Measurements from ENCODE around the gene INPP5J. TPM values are rescaled to one million over a fixed set of nuclear protein-coding genes. Genes with fewer than 3 reads are reported as not detected.

Gene INPP5J
- total and polyA plus RNA-seq, 9 of the 15 experiments (the other 6 are each of a cell fraction or from before 2014, with no cell fraction given), result 0.10 to 6.3 (median 4.8) TPM

DNA sequence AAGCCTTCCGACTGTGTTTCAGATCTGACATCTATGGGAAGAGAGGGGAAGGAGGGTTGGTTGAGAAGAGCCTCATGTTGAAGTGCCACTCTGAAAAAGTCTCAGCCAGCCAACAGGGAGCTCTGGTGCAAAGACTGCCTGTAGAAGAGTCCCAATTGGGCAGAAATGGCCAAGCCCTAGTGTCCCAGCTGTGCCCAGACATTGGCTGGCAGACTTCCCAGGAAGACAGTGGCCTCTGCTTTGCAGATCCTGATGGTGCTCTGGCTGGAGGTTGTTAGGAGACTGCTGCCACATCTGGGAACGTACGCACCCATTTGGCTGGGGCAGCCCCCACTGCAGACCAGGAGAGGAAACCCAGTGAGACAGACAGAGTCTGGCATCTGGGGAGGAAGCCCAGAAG lies 20.8 kb downstream of the INPP5J start (continued):
- TF ChIP-seq, protein P1, sequence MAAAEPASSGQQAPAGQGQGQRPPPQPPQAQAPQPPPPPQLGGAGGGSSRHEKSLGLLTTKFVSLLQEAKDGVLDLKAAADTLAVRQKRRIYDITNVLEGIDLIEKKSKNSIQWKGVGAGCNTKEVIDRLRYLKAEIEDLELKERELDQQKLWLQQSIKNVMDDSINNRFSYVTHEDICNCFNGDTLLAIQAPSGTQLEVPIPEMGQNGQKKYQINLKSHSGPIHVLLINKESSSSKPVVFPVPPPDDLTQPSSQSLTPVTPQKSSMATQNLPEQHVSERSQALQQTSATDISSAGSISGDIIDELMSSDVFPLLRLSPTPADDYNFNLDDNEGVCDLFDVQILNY (CRISPR knock-in tag; IDR thresholded peaks at IDR 0.05), result no peak
- TF ChIP-seq ZBTB43 (CRISPR knock-in tag; IDR thresholded peaks at IDR 0.05) (no peak), PHF20 (IDR thresholded peaks at IDR 0.05; ENCODE audit: partially characterized antibody) (no peak), NCOA2 (IDR thresholded peaks at IDR 0.05; ENCODE audit: partially characterized antibody in 2 of 2) (no peak), HES1 (IDR thresholded peaks at IDR 0.05; ENCODE audit: low read depth) (no peak), JUNB (CRISPR knock-in tag; conservative IDR thresholded peaks at IDR 0.05) (no peak), LEF1 (IDR thresholded peaks at IDR 0.05) (no peak)

- no peaks in the 10 kb centered on the region for H3K79me2 ChIP-seq (ENCODE audit: control insufficient read depth, insufficient read depth, low read length)
- no peak overlapping the region for H3K9ac ChIP-seq (ENCODE audit: insufficient read depth in 1 of 2, low read depth in 2 of 2, low read length in 2 of 2)
- no peak overlapping the region for H3K27ac ChIP-seq (ENCODE audit: extremely low read depth, low read depth, low read length)
- peaks cover 0 to 13% of the 10 kb centered on the region in 2 experiments; a peak in 3 of 5 replicates for H3K4me1 ChIP-seq (replicated peaks in 1 of 2; ENCODE audit: control insufficient read depth in 2 of 2, insufficient read depth in 2 of 2, low read length in 2 of 2)
- no peak overlapping the region for H3K4me2 ChIP-seq (ENCODE audit: insufficient read depth, low read length)
- DNase-seq (ENCODE audit: extremely low read depth in 1 of 4, low spot score in 3 of 4) (no peak), FAIRE-seq (no peak), ATAC-seq (no peak)
- H3K36me3 ChIP-seq (ENCODE audit: control insufficient read depth, insufficient read depth, low read length), result no peaks in the 10 kb centered on the region
- in situ Hi-C loops (cut with MboI), result loop anchor here (5.0 kb wide), 1 partner anchor 42 kb away; no protein-coding TSS in a partner anchor
- no peak overlapping the region for H2AFZ ChIP-seq (ENCODE audit: low read depth, low read length)
- ChIA-PET POLR2A (interaction anchor here (0.7 kb wide), 1 partner anchor 20 kb away, joined by 3 read pairs; no protein-coding TSS in a partner anchor), CTCF (ENCODE audit: low intra/inter-chr PET ratio) (interaction anchor here (0.5 kb wide), 1 partner anchor 19 kb away, joined by 5 read pairs; no protein-coding TSS in a partner anchor)
- intact Hi-C loops (cut with micrococcal nuclease), result no loop called here
- no peaks in the 10 kb centered on the region; a peak in 1 of 5 replicates for H3K27me3 ChIP-seq (ENCODE audit: control insufficient read depth in 2 of 2, insufficient read depth in 2 of 2, low read length in 2 of 2)
- no peak overlapping the region for H3K4me3 ChIP-seq
- H4K20me1 ChIP-seq (replicated peaks; ENCODE audit: control insufficient read depth, insufficient read depth, low read length), result no peaks in the 10 kb centered on the region
- no TSS peak for BruUV-seq (replicated peaks)
- no peaks in the 10 kb centered on the region for H3K9me1 ChIP-seq (ENCODE audit: control insufficient read depth, insufficient read depth, low read length)
- no peaks in the 10 kb centered on the region for H3K9me3 ChIP-seq (replicated peaks; ENCODE audit: control insufficient read depth, insufficient read depth, low read depth, low read length)
- TF ChIP-seq ATF3 (IDR thresholded peaks at IDR 0.05) (peak; percentile 61), ATF3 (CRISPR knock-in tag; conservative IDR thresholded peaks at IDR 0.05) (no peak), FOSL1 (tag; conservative IDR thresholded peaks at IDR 0.05) (peak; percentile 67), ADNP (tag; IDR thresholded peaks at IDR 0.05) (no peak), ARID4B (CRISPR knock-in tag; IDR thresholded peaks at IDR 0.05) (no peak)
Observed at GRCh38 chr22:31144223-31144622, 21.5 kb downstream of the INPP5J start.
